KG1 (cell line): ENCODE data around the gene KHDC1.
A peak's percentile ranks its signal among the peaks of the same experiment; 100 is the strongest.
"Not testable (repeated sequence)": the region's sequence is repeated elsewhere in the genome, so short reads cannot be mapped to it uniquely, and the experiment has no call there.

ENCODE experiments used
- DNase-seq: peaks from one replicate; lab custom pipeline; 2025; lab: John Stamatoyannopoulos, UW

The KHDC1 gene

GRCh38 chr6:73262671-73263569 is at the start of gene KHDC1:
KHDC1 (minus strand) TSS chr6:73263196; CDS start chr6:73242517, 20,679 bp downstream.
- DNase-seq = peak; percentile 69

GRCh38 chr6:73310503-73310845 is 47.5 kb upstream of the KHDC1 start:
- not testable (repeated sequence) for DNase-seq

- peak; percentile 70 for DNase-seq
These were observed 46.9 kb upstream of the KHDC1 start for GRCh38 chr6:73309785-73310502.

GRCh38 chr6:73309535-73309784 is 46.5 kb upstream of the KHDC1 start:
- DNase-seq = no peak

- no peak for DNase-seq
These were observed 45.9 kb upstream of the KHDC1 start for GRCh38 chr6:73308712-73309534.

GRCh38 chr6:73303773-73304172 is 40.8 kb upstream of the KHDC1 start:
- not testable (repeated sequence) for DNase-seq

- no peak for DNase-seq
These were observed 39.3 kb upstream of the KHDC1 start for GRCh38 chr6:73302339-73302738.

- DNase-seq = no peak
These were observed 36.4 kb upstream of the KHDC1 start for GRCh38 chr6:73299151-73299971.

GRCh38 chr6:73293331-73293730 is 30.3 kb upstream of the KHDC1 start:
- no peak for DNase-seq

- DNase-seq = no peak
These were observed 27.4 kb upstream of the KHDC1 start for GRCh38 chr6:73290435-73290834.

- DNase-seq = no peak
These were observed 23.8 kb upstream of the KHDC1 start for GRCh38 chr6:73286752-73287151.

- no peak for DNase-seq
These were observed 22.8 kb upstream of the KHDC1 start for GRCh38 chr6:73285674-73286283.

GRCh38 chr6:73282871-73283270 is 19.9 kb upstream of the KHDC1 start:
- no peak for DNase-seq

GRCh38 chr6:73281684-73282083 is 18.7 kb upstream of the KHDC1 start:
- DNase-seq = not testable (repeated sequence)

GRCh38 chr6:73269296-73269695 is 6.3 kb upstream of the KHDC1 start:
- not testable (repeated sequence) for DNase-seq

- DNase-seq = not testable (repeated sequence)
These were observed 5.9 kb upstream of the KHDC1 start for GRCh38 chr6:73268896-73269295.

- no peak for DNase-seq
These were observed 1.4 kb upstream of the KHDC1 start for GRCh38 chr6:73264446-73264845.

- DNase-seq = no peak
These were observed 544 bp upstream of the KHDC1 start for GRCh38 chr6:73263570-73263909.

- DNase-seq = no peak
These were observed 4.3 kb downstream of the KHDC1 start for GRCh38 chr6:73258721-73259120.

GRCh38 chr6:73254323-73254722 is 8.7 kb downstream of the KHDC1 start:
- DNase-seq = not testable (repeated sequence)

GRCh38 chr6:73252703-73253102 is 10.3 kb downstream of the KHDC1 start:
- no peak for DNase-seq
